HepG2 (cell line): Measurements from ENCODE around the gene FAM131C. TPM values are rescaled to one million over a fixed set of nuclear protein-coding genes. Genes with fewer than 3 reads are reported as not detected.

ENCODE experiments used
- ATAC-seq: fragments of 200-7000 bp; cut with Tn5 transposase; 3 replicates; pipeline ENCODE4 v1.9.1; 2020; ENCODE audit warnings: mild to moderate bottlenecking, moderate library complexity
- BruUV-seq: library from RNA; stranded (reverse); fragments of 400-500 nt; replicated peaks from 2 replicates; lab custom pipeline; 2021; lab: Mats Ljungman, UMichigan
- CTCF ChIA-PET: fragments of 300-600 bp; formaldehyde crosslinking; extraction: SDS; loops from one replicate; lab custom pipeline; 2021; ENCODE audit warnings: low total read pairs, inconsistent platforms, low intra/inter-chr PET ratio; lab: Yijun Ruan, JAX
- POLR2A ChIA-PET: fragments of 350-600 bp; sonication (Branson Sonifier 250); formaldehyde crosslinking; loops from one replicate; lab custom pipeline; 2020; ENCODE audit warnings: antibody characterized with exemption, inconsistent platforms; lab: Yijun Ruan, JAX
- DNase-seq: peaks from one replicate; pipeline ENCODE4 v3.0.0-alpha.2; 2015; ENCODE audit warnings: low spot score
- FAIRE-seq: peaks from 3 replicates; lab custom pipeline; 2011; peaks lifted over from hg19 to GRCh38; lab: Jason Lieb, UNC
- H2AFZ ChIP-seq: one replicate; pipeline ENCODE4 v1.6.1; 2011; ENCODE audit warnings: low read length, inconsistent platforms
- H3K27ac ChIP-seq: fragments of 300-600 bp; 3 replicates; pipeline ENCODE4 v1.8.0; 2011; ENCODE audit warnings: mixed run types, mild to moderate bottlenecking, mixed read lengths, low read length, inconsistent platforms; ENCODE audit not compliant: insufficient read depth; ENCODE audit errors: extremely low read length
- H3K27me3 ChIP-seq, 2 experiments: fragments of 200-600 bp in 1 of 2; 2 replicates in 1 of 2; 3 replicates in 1 of 2; pipeline versions ENCODE4 v1.6.0 to v1.8.0; 2011; ENCODE audit warnings: low read length in 2 of 2, mild to moderate bottlenecking in 2 of 2, moderate library complexity in 2 of 2, inconsistent platforms in 1 of 2; ENCODE audit not compliant: insufficient read depth in 2 of 2, control insufficient read depth in 1 of 2
- H3K36me3 ChIP-seq, 2 experiments: fragments of 200-600 bp in 1 of 2; replicated peaks in 1 of 2; 2 replicates in 1 of 2; 3 replicates in 1 of 2; pipeline versions ENCODE4 v1.5.1 to v1.8.0; 2011; ENCODE audit warnings: low read length in 2 of 2, inconsistent platforms in 1 of 2; ENCODE audit not compliant: insufficient read depth in 2 of 2, control insufficient read depth in 1 of 2
- H3K4me1 ChIP-seq: 2 replicates; pipeline ENCODE4 v1.5.1; 2012; ENCODE audit warnings: low read length, inconsistent platforms; ENCODE audit not compliant: insufficient read depth
- H3K4me2 ChIP-seq: 2 replicates; pipeline ENCODE4 v1.6.0; 2011; ENCODE audit warnings: low read depth, low read length, inconsistent platforms
- H3K4me3 ChIP-seq, 3 experiments: fragments of 200-600 bp in 1 of 3; sonication (generic), shearing (Covaris generic) in 1 of 3; replicated peaks in 1 of 3; 2 replicates each; pipeline ENCODE4 v1.5.1; 2011 to 2016; ENCODE audit warnings: low read length in 3 of 3, inconsistent platforms in 2 of 3, low read depth in 2 of 3, mild to moderate bottlenecking in 2 of 3, control low read depth in 1 of 3, mixed read lengths in 1 of 3; ENCODE audit not compliant: insufficient read depth in 1 of 3
- H3K79me2 ChIP-seq: one replicate; pipeline ENCODE4 v1.6.1; 2011; ENCODE audit warnings: low read length, inconsistent platforms; ENCODE audit not compliant: insufficient read depth
- H3K9ac ChIP-seq: 2 replicates; pipeline ENCODE4 v1.6.0; 2011; ENCODE audit warnings: mild to moderate bottlenecking, low read depth, low read length, inconsistent platforms; ENCODE audit not compliant: insufficient read depth
- H3K9me3 ChIP-seq: 2 replicates; pipeline ENCODE4 v1.5.1; 2012; ENCODE audit warnings: mild to moderate bottlenecking, low read length
- H4K20me1 ChIP-seq: 2 replicates; pipeline ENCODE4 v1.6.0; 2011; ENCODE audit warnings: inconsistent platforms, mild to moderate bottlenecking, low read length, moderate library complexity; ENCODE audit not compliant: insufficient read depth
- BRCA1 ChIP-seq: sonication (generic); formaldehyde crosslinking; IDR thresholded peaks from 2 replicates; pipeline ENCODE4 v1.4.0; 2020; ENCODE audit warnings: missing genetic modification reagents
- CENPT ChIP-seq: sonication (generic); formaldehyde crosslinking; IDR thresholded peaks from 2 replicates; pipeline ENCODE4 v1.8.0; 2022; ENCODE audit warnings: low read depth, mild to moderate bottlenecking, moderate library complexity, missing genetic modification reagents
- DNMT1 ChIP-seq: sonication (generic); formaldehyde crosslinking; IDR thresholded peaks from 2 replicates; pipeline ENCODE4 v1.5.1; 2020; ENCODE audit warnings: mild to moderate bottlenecking, missing genetic modification reagents
- HMGXB4 ChIP-seq, 2 experiments: sonication (generic) in 1 of 2; formaldehyde crosslinking in 1 of 2; IDR thresholded peaks; 2 replicates each; pipeline versions ENCODE4 v1.4.0 to v1.6.1; 2018 to 2020; ENCODE audit warnings: missing genetic modification reagents in 2 of 2, borderline replicate concordance in 1 of 2, low read depth in 1 of 2, mild to moderate bottlenecking in 1 of 2, missing biosample characterization in 1 of 2
- MXD4 ChIP-seq: IDR thresholded peaks from 2 replicates; pipeline ENCODE4 v1.6.1; 2016; ENCODE audit warnings: mild to moderate bottlenecking, missing biosample characterization, missing genetic modification reagents
- RAD21 ChIP-seq: fragments of 450-650 bp; formaldehyde crosslinking; IDR thresholded peaks from 2 replicates; pipeline ENCODE4 v1.5.0; 2020; ENCODE audit warnings: mild to moderate bottlenecking
- SMC3 ChIP-seq: IDR thresholded peaks from 2 replicates; pipeline ENCODE4 v1.6.1; 2011; ENCODE audit warnings: low read length, improper control_type of control experiment
- TEAD3 ChIP-seq: optimal IDR thresholded peaks from 2 replicates; pipeline ENCODE3; 2016; ENCODE audit warnings: borderline replicate concordance
- THRA ChIP-seq: sonication (generic); formaldehyde crosslinking; IDR thresholded peaks from 2 replicates; pipeline ENCODE4 v1.4.0; 2020; ENCODE audit warnings: missing genetic modification reagents, borderline replicate concordance
- ZNF512 ChIP-seq: sonication (generic); formaldehyde crosslinking; IDR thresholded peaks from 2 replicates; pipeline ENCODE4 v1.4.0; 2020; ENCODE audit warnings: mild to moderate bottlenecking, missing genetic modification reagents
- ZNF530 ChIP-seq: sonication (generic); formaldehyde crosslinking; IDR thresholded peaks from 2 replicates; pipeline ENCODE4 v1.5.0; 2020; ENCODE audit warnings: low read depth, mild to moderate bottlenecking, missing genetic modification reagents
- ZNF550 ChIP-seq: sonication (generic); formaldehyde crosslinking; IDR thresholded peaks from 2 replicates; pipeline ENCODE4 v1.4.0; 2020; ENCODE audit warnings: mild to moderate bottlenecking, missing genetic modification reagents, borderline replicate concordance
- WGBS: methylation state at CpG from one replicate; pipeline ENCODE4 v1.1.6; 2017; ENCODE audit warnings: low lambda C conversion rate; 5-methylcytosine and 5-hydroxymethylcytosine counted together
- in situ Hi-C: cut with HindIII; loops from 2 replicates; pipeline ENCODE4 v1.10.0; 2017; ENCODE audit warnings: low pct_unique_long_range_greater_than_20kb; ENCODE audit not compliant: extremely low pct_ligation_motif_present
- intact Hi-C: fragments of 100-400 bp; cut with micrococcal nuclease; formaldehyde crosslinking; loops from one replicate; pipeline ENCODE4 v1.10.0; 2022; ENCODE audit not compliant: unreplicated experiment
- polyA plus RNA-seq, 8 experiments: library from polyadenylated mRNA; depleted of rRNA in 3 of 8; stranded (reverse) in 7 of 8; unstranded in 1 of 8; fragments of >200 nt; fragmentation: Illumina TruSeq in 4 of 8; extraction: Trizol in 4 of 8; gene quantifications; 2 replicates each; pipeline versions ENCODE4 v1.2.1 to v1.2.3, GENCODE V29; 2011 to 2016; ENCODE audit warnings: low read depth in 4 of 8, missing spikeins in 1 of 8, mixed read lengths in 1 of 8; ENCODE audit not compliant: insufficient read depth in 1 of 8
- total RNA-seq, 5 experiments: library from RNA; depleted of rRNA; stranded (reverse); fragments of >200 nt; fragmentation: Illumina TruSeq; extraction: Trizol; gene quantifications; 2 replicates each; pipeline ENCODE4 v1.2.3, GENCODE V29; 2016; ENCODE audit warnings: low read depth in 1 of 5

The FAM131C gene
- total and polyA plus RNA-seq, 2 of the 13 experiments (the other 11 are each of a cell fraction or from before 2014, with no cell fraction given) = 0.07 TPM; not detected in 1

GRCh38 chr1:16055613-16056520 is 17.6 kb downstream of the FAM131C start:
- no peaks in the 10 kb centered on the region; the same call in 1 of the 2 replicates for H4K20me1 ChIP-seq
- no peak overlapping the region for H3K27ac ChIP-seq
- ATAC-seq (peak; percentile 84), FAIRE-seq (peak; percentile 65), DNase-seq (peak; percentile 77)
- peak overlapping the region; percentile 42; the same call in 1 of the 2 replicates for H3K4me2 ChIP-seq
- peaks cover 5 to 28% of the 10 kb centered on the region in 2 experiments; a peak in 3 of 5 replicates for H3K27me3 ChIP-seq
- intact Hi-C loops (loop anchor here (1.0 to 2.0 kb wide), 2 partner anchors 23 to 47 kb away; no protein-coding TSS in a partner anchor), in situ Hi-C loops (no loop called here)
- POLR2A ChIA-PET = no interaction called here
- no peak overlapping the region for H3K9ac ChIP-seq
- no TSS peak for BruUV-seq
- CTCF ChIA-PET = interaction anchor here (1.3 to 2.8 kb wide), 2 partner anchors 23 to 47 kb away, joined by 3 to 35 read pairs; no protein-coding TSS in a partner anchor
- 14% methylated on average over 10 of the region's 18 CpGs for WGBS
- no peak overlapping the region for H2AFZ ChIP-seq
- H3K4me3 ChIP-seq = peak overlapping the region in 1 of 3 experiments; percentile 23; a peak in 1 of 6 replicates
- H3K9me3 ChIP-seq = no peaks in the 10 kb centered on the region
- H3K36me3 ChIP-seq = no peaks in the 10 kb centered on the region
- H3K4me1 ChIP-seq = peaks cover 19% of the 10 kb centered on the region
- H3K79me2 ChIP-seq = no peaks in the 10 kb centered on the region
- TF ChIP-seq CENPT = no peak
- TF ChIP-seq BRCA1 = no peak
- TF ChIP-seq THRA (CRISPR knock-in tag) = peak; percentile 15; the same call in 1 of the 2 replicates
- no peak for TF ChIP-seq ZNF512
- no peak for TF ChIP-seq ZNF530
- TF ChIP-seq TEAD3 (CRISPR knock-in tag) = no peak
- TF ChIP-seq RAD21 = peak; percentile 80
- TF ChIP-seq DNMT1 (CRISPR knock-in tag) = no peak
- peak; percentile 46 for TF ChIP-seq SMC3
- no peak for TF ChIP-seq MXD4 (CRISPR knock-in tag)
- TF ChIP-seq HMGXB4 (CRISPR knock-in tag; IDR thresholded peaks at IDR 0.05; ENCODE audit: borderline replicate concordance in 1 of 2, low read depth in 1 of 2) = 0 out of 4 replicates have a peak, but pooled peaks of 1 of the 2 experiments have one; percentile 33
- TF ChIP-seq ZNF550 (CRISPR knock-in tag) = no peak
